ENCODE measurements around the gene IAH1.
"Not testable (repeated sequence)": the region's sequence is repeated elsewhere in the genome, so short reads cannot be mapped to it uniquely, and the experiment has no call there.

The IAH1 gene

GRCh38 chr2:9492927-9493326, 18.6 kb downstream of the IAH1 start:
- TF ChIP-seq, protein P1, sequence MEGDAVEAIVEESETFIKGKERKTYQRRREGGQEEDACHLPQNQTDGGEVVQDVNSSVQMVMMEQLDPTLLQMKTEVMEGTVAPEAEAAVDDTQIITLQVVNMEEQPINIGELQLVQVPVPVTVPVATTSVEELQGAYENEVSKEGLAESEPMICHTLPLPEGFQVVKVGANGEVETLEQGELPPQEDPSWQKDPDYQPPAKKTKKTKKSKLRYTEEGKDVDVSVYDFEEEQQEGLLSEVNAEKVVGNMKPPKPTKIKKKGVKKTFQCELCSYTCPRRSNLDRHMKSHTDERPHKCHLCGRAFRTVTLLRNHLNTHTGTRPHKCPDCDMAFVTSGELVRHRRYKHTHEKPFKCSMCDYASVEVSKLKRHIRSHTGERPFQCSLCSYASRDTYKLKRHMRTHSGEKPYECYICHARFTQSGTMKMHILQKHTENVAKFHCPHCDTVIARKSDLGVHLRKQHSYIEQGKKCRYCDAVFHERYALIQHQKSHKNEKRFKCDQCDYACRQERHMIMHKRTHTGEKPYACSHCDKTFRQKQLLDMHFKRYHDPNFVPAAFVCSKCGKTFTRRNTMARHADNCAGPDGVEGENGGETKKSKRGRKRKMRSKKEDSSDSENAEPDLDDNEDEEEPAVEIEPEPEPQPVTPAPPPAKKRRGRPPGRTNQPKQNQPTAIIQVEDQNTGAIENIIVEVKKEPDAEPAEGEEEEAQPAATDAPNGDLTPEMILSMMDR (IDR thresholded peaks at IDR 0.05; ENCODE audit: insufficient read depth, low read length, missing control alignments) = no peak
- ChIA-PET CTCF (interaction anchor here (1.0 to 1.4 kb wide), 2 partner anchors 10 to 11 kb away, joined by 3 read pairs; no protein-coding TSS in a partner anchor), POLR2A (no interaction called here)

GRCh38 chr2:9493478-9493877, 19.1 kb downstream of the IAH1 start:
- POLR2A ChIA-PET = no interaction called here
- no peak overlapping the region for H3K4me3 ChIP-seq (ENCODE audit: low read depth, low read length)
- CTCF ChIA-PET = interaction anchor here (1.0 to 1.4 kb wide), 2 partner anchors 10 to 12 kb away, joined by 3 read pairs; no protein-coding TSS in a partner anchor
- DNase-seq (ENCODE audit: low read depth, low spot score) = no peak
- TF ChIP-seq, protein P1 (IDR thresholded peaks at IDR 0.05; ENCODE audit: insufficient read depth, low read length, missing control alignments) = no peak

More at GRCh38 chr2:9492927-9493326, 18.6 kb downstream of the IAH1 start:
- no peak for DNase-seq (ENCODE audit: low read depth, low spot score)
- H3K4me3 ChIP-seq (ENCODE audit: low read depth, low read length) = no peak overlapping the region

- H3K4me3 ChIP-seq (ENCODE audit: low read depth, low read length) = no peak overlapping the region
- CTCF ChIA-PET = no interaction called here
- TF ChIP-seq, protein P1 (IDR thresholded peaks at IDR 0.05; ENCODE audit: insufficient read depth, low read length, missing control alignments) = no peak
- no peak for DNase-seq (ENCODE audit: low read depth, low spot score)
- POLR2A ChIA-PET = no interaction called here
Observed at GRCh38 chr2:9494081-9494480, 19.7 kb downstream of the IAH1 start.

- no peak for DNase-seq (ENCODE audit: low read depth, low spot score)
- CTCF ChIA-PET = interaction anchor here (0.9 kb wide), 1 partner anchor 17 kb away, joined by 3 read pairs; no protein-coding TSS in a partner anchor
- TF ChIP-seq, protein P1 (IDR thresholded peaks at IDR 0.05; ENCODE audit: insufficient read depth, low read length, missing control alignments) = no peak
- H3K4me3 ChIP-seq (ENCODE audit: low read depth, low read length) = no peak overlapping the region
- POLR2A ChIA-PET = no interaction called here
Observed at GRCh38 chr2:9497017-9497416, 22.7 kb downstream of the IAH1 start.

GRCh38 chr2:9498210-9498609, 23.9 kb downstream of the IAH1 start:
- ChIA-PET CTCF (interaction anchor here (0.8 to 1.1 kb wide), 3 partner anchors 11 to 302 kb away, joined by 3 read pairs; no protein-coding TSS in a partner anchor), POLR2A (interaction anchor here (0.7 kb wide), 1 partner anchor 57 kb away, joined by 4 read pairs; the partner anchor contains the start of gene ADAM17)
- H3K4me3 ChIP-seq (ENCODE audit: low read depth, low read length) = no peak overlapping the region
- no peak for DNase-seq (ENCODE audit: low read depth, low spot score)
- TF ChIP-seq, protein P1 (IDR thresholded peaks at IDR 0.05; ENCODE audit: insufficient read depth, low read length, missing control alignments) = no peak

GRCh38 chr2:9508931-9509330, 34.6 kb downstream of the IAH1 start:
- H3K4me3 ChIP-seq (ENCODE audit: low read depth, low read length) = no peak overlapping the region
- TF ChIP-seq, protein P1 (IDR thresholded peaks at IDR 0.05; ENCODE audit: insufficient read depth, low read length, missing control alignments) = no peak
- ChIA-PET CTCF (no interaction called here), POLR2A (interaction anchor here (0.7 kb wide), 1 partner anchor 47 kb away, joined by 3 read pairs; the partner anchor contains the start of gene ADAM17)
- DNase-seq (ENCODE audit: low read depth, low spot score) = no peak

GRCh38 chr2:9513946-9514345, 39.6 kb downstream of the IAH1 start:
- POLR2A ChIA-PET; H3K4me3 ChIP-seq (ENCODE audit: low read depth, low read length); DNase-seq (ENCODE audit: low read depth, low spot score): not testable (repeated sequence)
- CTCF ChIA-PET = interaction anchor here (0.9 kb wide), 1 partner anchor 16 kb away, joined by 3 read pairs; no protein-coding TSS in a partner anchor

Data from AG04449 (cell line).